ENCODE measurements around the gene RASGRP3. TPM values are rescaled to one million over a fixed set of nuclear protein-coding genes. Genes with fewer than 3 reads are reported as not detected.

RASGRP3 gene
- total and polyA plus RNA-seq, 2 donors (not counting 1 experiment from before 2014, with no cell fraction given), result 0.50 to 6.1 TPM

GRCh38 chr2:33552758-33553461 lies 76.5 kb downstream of the RASGRP3 start:
- Histone ChIP-seq H3K4me1 (ENCODE audit: control insufficient read depth, extremely low read depth, insufficient read depth, low read length) (no peaks in the 10 kb centered on the region), H3K27ac (ENCODE audit: insufficient read depth, low read length) (no peak overlapping the region), H2AFZ (ENCODE audit: low read length) (no peak overlapping the region), H3K4me2 (ENCODE audit: extremely low read depth, insufficient read depth, low read length) (no peak overlapping the region), H3K4me3 (replicated peaks in 1 of 4; ENCODE audit: control extremely low read depth in 1 of 4, insufficient read depth in 1 of 4, low read depth in 3 of 4, low read length in 4 of 4) (no peak overlapping the region), H3K9ac (ENCODE audit: insufficient read depth, low read length) (no peak overlapping the region), H3K36me3 (ENCODE audit: control insufficient read depth, insufficient read depth, low read length) (no peaks in the 10 kb centered on the region), H3K9me3 (ENCODE audit: control insufficient read depth, insufficient read depth, low read depth, low read length) (no peaks in the 10 kb centered on the region), H3K27me3 (ENCODE audit: control insufficient read depth, insufficient read depth, low read length) (no peaks in the 10 kb centered on the region), H3K79me2 (ENCODE audit: control insufficient read depth, insufficient read depth, low read length) (no peaks in the 10 kb centered on the region), H4K20me1 (ENCODE audit: control insufficient read depth, extremely low read depth, insufficient read depth, low read length) (no peaks in the 10 kb centered on the region)
- peak; percentile 29 to 62 for DNase-seq (ENCODE audit: low read depth in 2 of 2)
- TF ChIP-seq, protein P1, sequence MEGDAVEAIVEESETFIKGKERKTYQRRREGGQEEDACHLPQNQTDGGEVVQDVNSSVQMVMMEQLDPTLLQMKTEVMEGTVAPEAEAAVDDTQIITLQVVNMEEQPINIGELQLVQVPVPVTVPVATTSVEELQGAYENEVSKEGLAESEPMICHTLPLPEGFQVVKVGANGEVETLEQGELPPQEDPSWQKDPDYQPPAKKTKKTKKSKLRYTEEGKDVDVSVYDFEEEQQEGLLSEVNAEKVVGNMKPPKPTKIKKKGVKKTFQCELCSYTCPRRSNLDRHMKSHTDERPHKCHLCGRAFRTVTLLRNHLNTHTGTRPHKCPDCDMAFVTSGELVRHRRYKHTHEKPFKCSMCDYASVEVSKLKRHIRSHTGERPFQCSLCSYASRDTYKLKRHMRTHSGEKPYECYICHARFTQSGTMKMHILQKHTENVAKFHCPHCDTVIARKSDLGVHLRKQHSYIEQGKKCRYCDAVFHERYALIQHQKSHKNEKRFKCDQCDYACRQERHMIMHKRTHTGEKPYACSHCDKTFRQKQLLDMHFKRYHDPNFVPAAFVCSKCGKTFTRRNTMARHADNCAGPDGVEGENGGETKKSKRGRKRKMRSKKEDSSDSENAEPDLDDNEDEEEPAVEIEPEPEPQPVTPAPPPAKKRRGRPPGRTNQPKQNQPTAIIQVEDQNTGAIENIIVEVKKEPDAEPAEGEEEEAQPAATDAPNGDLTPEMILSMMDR (conservative IDR thresholded peaks at IDR 0.05 in 1 of 2, IDR thresholded peaks at IDR 0.05 in 1 of 2; ENCODE audit: low read depth in 1 of 2, low read length in 2 of 2), result no peak

- Histone ChIP-seq H3K4me2 (ENCODE audit: extremely low read depth, insufficient read depth, low read length) (no peak overlapping the region), H3K9me3 (ENCODE audit: control insufficient read depth, insufficient read depth, low read depth, low read length) (no peaks in the 10 kb centered on the region), H3K79me2 (ENCODE audit: control insufficient read depth, insufficient read depth, low read length) (no peaks in the 10 kb centered on the region), H4K20me1 (ENCODE audit: control insufficient read depth, extremely low read depth, insufficient read depth, low read length) (no peaks in the 10 kb centered on the region), H3K27ac (ENCODE audit: insufficient read depth, low read length) (no peak overlapping the region), H3K9ac (ENCODE audit: insufficient read depth, low read length) (no peak overlapping the region), H3K4me3 (replicated peaks in 1 of 4; ENCODE audit: control extremely low read depth in 1 of 4, insufficient read depth in 1 of 4, low read depth in 3 of 4, low read length in 4 of 4) (no peak overlapping the region), H3K4me1 (ENCODE audit: control insufficient read depth, extremely low read depth, insufficient read depth, low read length) (no peaks in the 10 kb centered on the region), H2AFZ (ENCODE audit: low read length) (no peak overlapping the region), H3K27me3 (ENCODE audit: control insufficient read depth, insufficient read depth, low read length) (no peaks in the 10 kb centered on the region), H3K36me3 (ENCODE audit: control insufficient read depth, insufficient read depth, low read length) (no peaks in the 10 kb centered on the region)
- no peak for DNase-seq (ENCODE audit: low read depth in 2 of 2)
- TF ChIP-seq, protein P1 (conservative IDR thresholded peaks at IDR 0.05 in 1 of 2, IDR thresholded peaks at IDR 0.05 in 1 of 2; ENCODE audit: low read depth in 1 of 2, low read length in 2 of 2), result no peak
- TF ChIP-seq EZH2 (IDR thresholded peaks at IDR 0.05; ENCODE audit: low read length, missing control alignments), result no peak
Observed at GRCh38 chr2:33555681-33556080, 79.2 kb downstream of the RASGRP3 start.

GRCh38 chr2:33559328-33559727 lies 82.9 kb downstream of the RASGRP3 start:
- TF ChIP-seq, protein P1 (conservative IDR thresholded peaks at IDR 0.05 in 1 of 2, IDR thresholded peaks at IDR 0.05 in 1 of 2; ENCODE audit: low read depth in 1 of 2, low read length in 2 of 2), result no peak
- no peak for TF ChIP-seq EZH2 (IDR thresholded peaks at IDR 0.05; ENCODE audit: low read length, missing control alignments)
- no peaks in the 10 kb centered on the region for H3K27me3 ChIP-seq (ENCODE audit: control insufficient read depth, insufficient read depth, low read length)
- H3K4me3 ChIP-seq (replicated peaks in 1 of 4; ENCODE audit: control extremely low read depth in 1 of 4, insufficient read depth in 1 of 4, low read depth in 3 of 4, low read length in 4 of 4), result no peak overlapping the region
- no peaks in the 10 kb centered on the region for H3K9me3 ChIP-seq (ENCODE audit: control insufficient read depth, insufficient read depth, low read depth, low read length)
- no peak for DNase-seq (ENCODE audit: low read depth in 2 of 2)
- H3K79me2 ChIP-seq (ENCODE audit: control insufficient read depth, insufficient read depth, low read length), result no peaks in the 10 kb centered on the region
- H3K4me1 ChIP-seq (ENCODE audit: control insufficient read depth, extremely low read depth, insufficient read depth, low read length), result no peaks in the 10 kb centered on the region
- no peak overlapping the region for H3K9ac ChIP-seq (ENCODE audit: insufficient read depth, low read length)
- H3K27ac ChIP-seq (ENCODE audit: insufficient read depth, low read length), result no peak overlapping the region
- no peaks in the 10 kb centered on the region for H4K20me1 ChIP-seq (ENCODE audit: control insufficient read depth, extremely low read depth, insufficient read depth, low read length)
- no peaks in the 10 kb centered on the region for H3K36me3 ChIP-seq (ENCODE audit: control insufficient read depth, insufficient read depth, low read length)
- H2AFZ ChIP-seq (ENCODE audit: low read length), result no peak overlapping the region
- H3K4me2 ChIP-seq (ENCODE audit: extremely low read depth, insufficient read depth, low read length), result no peak overlapping the region

Measured in fibroblast of lung (primary cell).